Urinary bladder (tissue), 4 donors: ENCODE measurements around the gene ZDHHC6. TPM values are rescaled to one million over a fixed set of nuclear protein-coding genes. Genes with fewer than 3 reads are reported as not detected.

Source experiments
- DNase-seq: peaks from one replicate; pipeline ENCODE4 v3.0.0-alpha.2; 2015; ENCODE audit errors: extremely low spot score
- H3K27ac ChIP-seq: one replicate; pipeline ENCODE4 v1.5.1; 2013; ENCODE audit warnings: low read depth, mild to moderate bottlenecking, moderate library complexity
- H3K36me3 ChIP-seq: one replicate; pipeline ENCODE4 v1.6.1; 2013; ENCODE audit warnings: mild to moderate bottlenecking, moderate library complexity; ENCODE audit not compliant: insufficient read depth
- H3K4me1 ChIP-seq: one replicate; pipeline ENCODE4 v1.6.1; 2013; ENCODE audit warnings: mild to moderate bottlenecking, moderate library complexity; ENCODE audit not compliant: insufficient read depth
- H3K4me3 ChIP-seq: one replicate; pipeline ENCODE4 v1.5.1; 2013; ENCODE audit warnings: low read depth, low read length
- WGBS: extraction: QIAGEN DNeasy Blood & Tissue Kit; methylation state at CpG from one replicate; pipeline ENCODE4 v1.1.7; 2013; 5-methylcytosine and 5-hydroxymethylcytosine counted together
- polyA plus RNA-seq: library from polyadenylated mRNA; stranded (reverse); fragments of 200-250 nt; gene quantifications from one replicate; pipeline ENCODE4 v1.2.3, GENCODE V29; 2013
- total RNA-seq: library from RNA; depleted of rRNA; stranded (reverse); fragments of >200 nt; gene quantifications from one replicate; pipeline ENCODE4 v1.2.3, GENCODE V29; 2014
- donor health status: healthy with polysubstance abuse.
- donor health status: healthy.

ZDHHC6 gene
- total and polyA plus RNA-seq, 2 donors = 26.1 to 28.4 TPM

DNA sequence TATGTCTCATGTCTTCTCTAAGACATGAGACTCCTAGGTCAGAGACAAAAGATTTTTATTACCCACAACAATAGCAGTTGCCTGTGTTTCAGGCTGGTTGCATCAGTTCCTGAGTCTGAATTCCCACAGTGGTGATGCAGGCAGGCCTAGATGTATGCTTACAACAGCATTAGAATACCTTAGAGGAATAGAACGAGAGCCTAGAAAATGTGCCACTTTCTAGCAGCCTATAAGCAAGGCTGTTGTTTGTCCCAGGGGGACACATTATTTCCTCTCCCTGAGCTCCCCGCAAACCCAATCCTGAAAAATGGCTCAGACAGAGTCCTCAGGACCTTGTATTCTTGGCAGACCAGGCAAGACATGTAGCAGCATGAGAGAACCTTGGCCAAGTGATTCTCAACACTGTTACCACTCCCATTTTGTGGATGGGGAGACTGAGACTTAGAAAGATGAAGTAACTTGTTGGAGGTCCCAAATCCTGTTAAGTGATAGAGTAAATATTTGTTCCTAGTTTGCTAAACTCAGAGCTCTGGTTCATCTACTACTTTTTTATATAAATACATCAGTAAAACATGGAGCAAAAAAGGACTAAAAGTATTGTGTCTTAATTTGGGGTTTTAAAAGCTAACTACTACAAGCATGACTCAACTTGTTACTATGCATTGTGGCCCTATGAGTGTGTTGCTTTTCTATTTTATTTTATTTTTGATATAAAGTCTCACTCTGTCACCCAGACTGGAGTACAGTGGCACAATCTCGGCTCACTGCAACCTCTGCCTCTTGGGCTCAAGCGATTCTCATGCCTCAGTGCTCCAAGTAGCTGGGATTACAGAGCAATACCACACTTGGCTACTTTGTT is 14.5 kb upstream of the ZDHHC6 start:
- no peaks in the 10 kb centered on the region for H3K36me3 ChIP-seq
- H3K27ac ChIP-seq = no peak overlapping the region
- no peaks in the 10 kb centered on the region for H3K4me1 ChIP-seq
- no peak overlapping the region for H3K4me3 ChIP-seq
- no peak for DNase-seq
- WGBS = 97% methylated on average over 4 of the region's 4 CpGs

- Histone ChIP-seq H3K4me1 (no peaks in the 10 kb centered on the region), H3K4me3 (no peak overlapping the region), H3K27ac (no peak overlapping the region), H3K36me3 (no peaks in the 10 kb centered on the region)
- 95% methylated on average over 2 of the region's 2 CpGs for WGBS
- no peak for DNase-seq
Observed at GRCh38 chr10:112460366-112460765, 13.7 kb upstream of the ZDHHC6 start.

DNA sequence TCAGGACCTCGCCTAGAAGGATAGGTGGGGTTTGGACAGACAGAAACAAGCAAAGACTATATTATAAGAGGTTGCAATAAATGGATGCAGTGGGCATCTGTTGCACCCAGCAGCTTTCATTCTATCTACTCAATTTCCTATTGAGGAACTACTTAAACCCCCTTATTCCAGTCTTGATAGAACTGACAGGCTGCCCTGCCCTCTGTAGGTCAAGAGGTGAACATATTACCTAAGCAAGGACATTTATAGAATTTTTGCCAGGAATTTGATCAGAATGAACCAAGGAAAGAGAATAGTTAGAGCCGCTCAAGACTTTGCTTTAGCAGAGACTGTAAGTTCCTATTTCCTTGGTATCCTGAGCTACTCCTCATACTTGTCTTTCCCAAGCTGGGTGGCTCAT is 9.8 kb upstream of the ZDHHC6 start:
- no peak overlapping the region for H3K27ac ChIP-seq
- no peaks in the 10 kb centered on the region for H3K4me1 ChIP-seq
- 96% methylated on average over 2 of the region's 2 CpGs for WGBS
- H3K4me3 ChIP-seq = no peak overlapping the region
- H3K36me3 ChIP-seq = no peaks in the 10 kb centered on the region
- no peak for DNase-seq

DNA sequence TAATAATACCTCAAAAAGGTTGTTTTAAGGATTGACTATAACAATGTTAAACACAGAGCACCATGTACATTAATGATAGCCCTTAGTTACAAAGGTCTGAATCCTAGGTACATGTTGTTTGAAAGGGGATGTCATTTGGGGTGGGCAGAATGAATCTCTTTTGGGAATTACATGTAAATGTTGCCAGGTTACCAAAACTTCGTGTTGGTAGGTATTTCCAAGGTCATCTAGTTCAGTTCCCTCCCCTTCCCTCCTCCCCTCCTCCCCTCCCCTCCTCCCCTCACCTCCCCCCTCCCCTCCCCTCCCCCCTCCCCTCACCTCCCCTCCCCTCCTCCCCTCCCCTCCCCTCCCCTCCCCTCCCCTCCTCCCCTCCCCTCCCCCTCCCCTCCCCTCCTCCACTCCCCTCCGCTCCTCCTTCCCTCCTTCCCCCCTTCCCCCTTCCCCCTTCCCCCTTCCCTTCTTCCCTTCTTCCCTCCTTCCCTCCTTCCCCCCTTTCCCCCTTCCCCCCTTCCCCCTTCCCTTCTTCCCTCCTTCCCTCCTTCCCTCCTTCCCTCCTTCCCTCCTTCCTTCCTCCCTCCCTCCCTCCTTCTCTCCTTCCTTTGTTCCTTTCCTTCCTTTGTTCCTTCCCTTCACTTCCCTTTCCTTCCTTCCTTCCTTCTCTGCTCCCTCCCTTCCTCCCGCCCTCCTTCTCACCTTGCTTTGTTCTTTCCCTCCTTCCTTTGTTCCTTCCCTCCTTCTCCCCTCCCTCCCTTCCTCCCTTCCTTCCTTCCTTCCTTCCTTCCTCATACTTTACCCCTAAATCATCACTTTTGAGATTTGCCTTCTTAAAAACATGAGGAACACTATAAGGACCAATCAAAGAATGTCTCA is 8.4 kb upstream of the ZDHHC6 start:
- Histone ChIP-seq H3K36me3 (no peaks in the 10 kb centered on the region), H3K27ac (no peak overlapping the region), H3K4me1 (no peaks in the 10 kb centered on the region), H3K4me3 (no peak overlapping the region)
- DNase-seq = no peak
- whole genome bisulfite sequencing = 85% methylated on average over 2 of the region's 3 CpGs

- H3K27ac ChIP-seq = no peak overlapping the region
- WGBS = 76% methylated on average over 4 of the region's 4 CpGs
Observed at GRCh38 chr10:112448888-112449287, 2.2 kb upstream of the ZDHHC6 start.

DNA sequence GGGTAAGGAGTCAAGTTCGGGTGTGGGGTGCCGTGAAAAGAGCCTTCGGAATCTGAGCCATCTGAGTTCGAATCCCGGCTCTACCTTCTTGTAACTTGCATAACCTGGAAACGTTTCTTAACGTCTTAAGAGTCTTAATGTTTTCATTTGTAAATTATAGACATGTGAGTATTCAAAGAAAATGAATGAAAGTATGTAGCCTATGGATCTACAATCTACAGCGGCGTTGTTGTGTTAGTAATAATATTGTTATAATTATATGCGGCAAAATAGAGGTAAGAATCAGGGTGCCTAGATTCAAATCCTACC is 860 bp upstream of the ZDHHC6 start:
- H3K4me3 ChIP-seq = peak overlapping the region; percentile 87
- no peak overlapping the region for H3K27ac ChIP-seq
- peaks cover 2% of the 10 kb centered on the region for H3K36me3 ChIP-seq
- WGBS = 2% methylated on average over 10 of the region's 10 CpGs
- no peak for DNase-seq
- H3K4me1 ChIP-seq = no peaks in the 10 kb centered on the region

More at GRCh38 chr10:112448888-112449287, 2.2 kb upstream of the ZDHHC6 start:
- Histone ChIP-seq H3K4me1 (no peaks in the 10 kb centered on the region), H3K4me3 (no peak overlapping the region), H3K36me3 (no peaks in the 10 kb centered on the region)
- DNase-seq = no peak

DNA sequence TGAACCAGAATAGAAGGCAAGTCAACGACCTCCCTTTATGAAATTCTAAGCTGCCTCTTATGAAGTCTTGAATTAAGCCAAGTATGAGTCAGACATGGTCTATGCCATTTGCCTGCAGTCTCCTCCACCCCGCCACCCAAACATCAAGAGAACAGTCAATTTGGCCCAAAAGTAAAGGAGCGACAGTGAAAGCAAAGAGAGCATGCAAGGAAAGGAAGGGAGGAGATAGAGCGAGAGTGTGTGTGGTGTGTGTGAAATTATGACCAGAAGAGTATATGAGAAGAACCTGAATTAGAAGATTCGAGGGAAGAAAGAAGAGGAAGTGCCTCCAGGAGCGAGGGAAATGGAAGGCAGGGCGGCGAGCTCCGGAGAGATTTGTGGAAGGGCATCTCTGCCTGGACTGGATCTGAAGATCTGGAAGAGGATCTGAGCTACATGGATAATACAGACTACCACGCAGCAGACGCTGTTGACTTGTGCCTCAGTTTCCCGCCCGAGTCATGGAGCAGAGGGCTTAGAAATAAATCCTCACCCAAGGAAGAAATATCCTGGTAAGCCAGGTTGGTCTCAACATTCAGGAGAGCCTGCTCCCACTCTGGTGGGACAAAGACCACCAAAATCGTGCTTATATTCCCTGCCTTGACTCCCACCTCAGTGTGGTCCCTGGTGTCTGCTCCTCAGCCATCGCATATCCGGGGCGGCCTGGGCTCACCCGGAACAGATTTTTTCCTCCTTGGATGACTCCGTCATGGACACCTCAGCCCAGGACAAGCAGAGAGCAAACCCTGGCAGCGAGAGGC is 459 bp downstream of the ZDHHC6 start:
- Histone ChIP-seq H3K4me1 (no peaks in the 10 kb centered on the region), H3K4me3 (peak overlapping the region; percentile 87), H3K36me3 (peaks cover 4% of the 10 kb centered on the region), H3K27ac (peak overlapping the region; percentile 77)
- 6% methylated on average over 20 of the region's 20 CpGs for WGBS
- no peak for DNase-seq

- H3K36me3 ChIP-seq = peaks cover 7% of the 10 kb centered on the region
- no peaks in the 10 kb centered on the region for H3K4me1 ChIP-seq
- 67% methylated on average over 3 of the region's 3 CpGs for WGBS
- no peak for DNase-seq
- H3K4me3 ChIP-seq = no peak overlapping the region
- no peak overlapping the region for H3K27ac ChIP-seq
Observed at GRCh38 chr10:112442063-112442462, 4.7 kb downstream of the ZDHHC6 start.

GRCh38 chr10:112441520-112441919 is 5.2 kb downstream of the ZDHHC6 start:
- DNase-seq = no peak
- no peak overlapping the region for H3K4me3 ChIP-seq
- 51% methylated on average over 1 of the region's 1 CpG for WGBS
- peaks cover 7% of the 10 kb centered on the region for H3K36me3 ChIP-seq
- no peak overlapping the region for H3K27ac ChIP-seq
- no peaks in the 10 kb centered on the region for H3K4me1 ChIP-seq

DNA sequence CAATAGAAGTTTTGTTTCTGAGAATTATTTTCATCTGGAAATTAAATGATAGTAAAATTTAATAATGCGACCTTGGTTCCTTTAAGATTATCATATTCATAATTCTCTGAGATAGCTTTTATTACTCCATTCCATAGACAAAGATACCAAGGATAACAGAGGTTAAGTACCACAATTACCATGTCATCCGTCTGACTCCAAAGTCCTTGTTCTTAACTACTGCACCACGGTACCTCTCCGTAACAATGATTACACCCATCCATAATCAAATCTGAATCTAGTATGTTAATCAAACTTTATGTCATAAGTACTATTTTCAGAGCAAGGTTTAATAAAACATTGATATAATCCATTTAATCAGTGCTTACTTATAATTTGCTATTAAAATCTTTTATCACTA is 8.4 kb downstream of the ZDHHC6 start:
- no peak for DNase-seq
- no peaks in the 10 kb centered on the region for H3K4me1 ChIP-seq
- no peak overlapping the region for H3K27ac ChIP-seq
- 92% methylated on average over 4 of the region's 4 CpGs for WGBS
- H3K36me3 ChIP-seq = peaks cover 6% of the 10 kb centered on the region
- H3K4me3 ChIP-seq = no peak overlapping the region

- WGBS = 84% methylated on average over 2 of the region's 2 CpGs
- Histone ChIP-seq H3K36me3 (peaks cover 5% of the 10 kb centered on the region), H3K4me1 (no peaks in the 10 kb centered on the region), H3K27ac (no peak overlapping the region), H3K4me3 (no peak overlapping the region)
- no peak for DNase-seq
Observed at GRCh38 chr10:112434988-112435619, 11.6 kb downstream of the ZDHHC6 start.

DNA sequence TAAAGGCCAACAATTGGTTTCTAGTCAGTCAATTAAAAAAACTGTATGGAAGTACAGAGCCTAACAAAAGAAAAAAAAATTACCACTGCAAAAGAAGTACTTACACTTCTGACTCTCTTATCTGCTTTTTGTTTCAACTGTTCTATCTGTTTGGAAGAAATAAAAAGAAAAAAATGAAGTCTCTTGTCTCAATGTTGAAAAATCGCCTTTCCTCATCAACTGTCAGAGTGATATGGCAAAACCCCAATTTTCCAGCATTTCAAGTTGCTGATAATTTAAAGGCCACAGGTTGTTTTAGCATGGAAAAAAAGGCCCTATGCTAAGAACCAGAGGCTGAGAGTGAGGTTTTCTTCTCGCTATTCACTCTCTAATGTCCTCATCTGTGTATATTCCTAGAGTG is 13.6 kb downstream of the ZDHHC6 start:
- WGBS = 96% methylated on average over 2 of the region's 2 CpGs
- H3K27ac ChIP-seq = no peak overlapping the region
- DNase-seq = no peak
- no peak overlapping the region for H3K4me3 ChIP-seq
- no peaks in the 10 kb centered on the region for H3K4me1 ChIP-seq
- H3K36me3 ChIP-seq = peaks cover 5% of the 10 kb centered on the region

- Histone ChIP-seq H3K4me1 (no peaks in the 10 kb centered on the region), H3K27ac (no peak overlapping the region), H3K4me3 (no peak overlapping the region), H3K36me3 (peaks cover 2% of the 10 kb centered on the region)
- 85% methylated on average over 15 of the region's 15 CpGs for WGBS
- no peak for DNase-seq
Observed at GRCh38 chr10:112429654-112430230, 17.0 kb downstream of the ZDHHC6 start.
